Astrocyte (in vitro differentiated cells and primary cell): ENCODE measurements around the gene ABCC3. TPM values are rescaled to one million over a fixed set of nuclear protein-coding genes. Genes with fewer than 3 reads are reported as not detected.

ENCODE experiments used
- DNase-seq: peaks from one replicate; pipeline ENCODE4 v3.0.0-alpha.2; 2010; ENCODE audit warnings: low read depth
- FAIRE-seq: peaks from 2 replicates; lab custom pipeline; 2011; peaks lifted over from hg19 to GRCh38; lab: Jason Lieb, UNC
- H2AFZ ChIP-seq: 2 replicates; pipeline ENCODE4 v1.6.0; 2012; ENCODE audit warnings: low read depth, low read length, inconsistent platforms
- H3K27ac ChIP-seq: 2 replicates; pipeline ENCODE4 v1.5.1; 2011; ENCODE audit warnings: low read depth, low read length, inconsistent platforms
- H3K27me3 ChIP-seq: 2 replicates; pipeline ENCODE4 v1.6.0; 2011; ENCODE audit warnings: low read length, inconsistent platforms; ENCODE audit not compliant: insufficient read depth
- H3K36me3 ChIP-seq: 2 replicates; pipeline ENCODE4 v1.5.1; 2011; ENCODE audit warnings: low read length, inconsistent platforms; ENCODE audit not compliant: insufficient read depth
- H3K4me1 ChIP-seq: 2 replicates; pipeline ENCODE4 v1.5.1; 2011; ENCODE audit warnings: low read length, inconsistent platforms; ENCODE audit not compliant: insufficient read depth
- H3K4me2 ChIP-seq: 2 replicates; pipeline ENCODE4 v1.6.0; 2012; ENCODE audit warnings: low read length, inconsistent platforms
- H3K4me3 ChIP-seq: 2 replicates; pipeline ENCODE4 v1.5.1; 2011; ENCODE audit warnings: low read depth, mild to moderate bottlenecking, low read length, inconsistent platforms; ENCODE audit not compliant: insufficient read depth
- H3K79me2 ChIP-seq: 2 replicates; pipeline ENCODE4 v1.6.0; 2012; ENCODE audit warnings: mild to moderate bottlenecking, low read length, inconsistent platforms; ENCODE audit not compliant: insufficient read depth
- H3K9ac ChIP-seq: 2 replicates; pipeline ENCODE4 v1.6.0; 2012; ENCODE audit warnings: mild to moderate bottlenecking, low read length, inconsistent platforms
- H3K9me3 ChIP-seq: 2 replicates; pipeline ENCODE4 v1.5.1; 2012; ENCODE audit warnings: low read depth, mild to moderate bottlenecking, low read length, inconsistent platforms; ENCODE audit not compliant: insufficient read depth
- H4K20me1 ChIP-seq: 2 replicates; pipeline ENCODE4 v1.6.0; 2012; ENCODE audit warnings: low read length, inconsistent platforms; ENCODE audit not compliant: insufficient read depth
- H3K27ac Mint-ChIP-seq: one replicate; pipeline ENCODE4 v1.8.0; 2021; ENCODE audit warnings: mild to moderate bottlenecking, mixed read lengths; ENCODE audit not compliant: unreplicated experiment
- H3K27me3 Mint-ChIP-seq: one replicate; pipeline ENCODE4 v1.8.0; 2021; ENCODE audit warnings: low read depth, mixed read lengths; ENCODE audit not compliant: unreplicated experiment
- H3K36me3 Mint-ChIP-seq: one replicate; pipeline ENCODE4 v1.8.0; 2021; ENCODE audit warnings: low read depth, mixed read lengths; ENCODE audit not compliant: unreplicated experiment
- H3K4me1 Mint-ChIP-seq: one replicate; pipeline ENCODE4 v1.8.0; 2021; ENCODE audit warnings: low read depth, mixed read lengths; ENCODE audit not compliant: unreplicated experiment
- H3K4me3 Mint-ChIP-seq: one replicate; pipeline ENCODE4 v1.8.0; 2021; ENCODE audit warnings: mild to moderate bottlenecking, moderate library complexity, mixed read lengths; ENCODE audit not compliant: unreplicated experiment
- H3K9me3 Mint-ChIP-seq: one replicate; pipeline ENCODE4 v1.8.0; 2021; ENCODE audit warnings: mild to moderate bottlenecking, mixed read lengths; ENCODE audit not compliant: unreplicated experiment
- EZH2 ChIP-seq: IDR thresholded peaks from 2 replicates; pipeline ENCODE4 v1.6.1; 2012; ENCODE audit warnings: mild to moderate bottlenecking, low read length, inconsistent platforms; ENCODE audit not compliant: insufficient read depth
- total RNA-seq: library from RNA; stranded (reverse); gene quantifications from 2 replicates; pipeline ENCODE4 v1.2.1, GENCODE V29; 2021
- TF ChIP-seq, protein P1 (sequence below): IDR thresholded peaks from 2 replicates; pipeline ENCODE4 v1.5.1; 2011; ENCODE audit warnings: low read depth, mild to moderate bottlenecking, inconsistent platforms, low read length, moderate library complexity; ENCODE audit not compliant: insufficient read depth

ABCC3 gene
- total RNA-seq, 1 donor from 2014 or later: 0.41 TPM

DNA sequence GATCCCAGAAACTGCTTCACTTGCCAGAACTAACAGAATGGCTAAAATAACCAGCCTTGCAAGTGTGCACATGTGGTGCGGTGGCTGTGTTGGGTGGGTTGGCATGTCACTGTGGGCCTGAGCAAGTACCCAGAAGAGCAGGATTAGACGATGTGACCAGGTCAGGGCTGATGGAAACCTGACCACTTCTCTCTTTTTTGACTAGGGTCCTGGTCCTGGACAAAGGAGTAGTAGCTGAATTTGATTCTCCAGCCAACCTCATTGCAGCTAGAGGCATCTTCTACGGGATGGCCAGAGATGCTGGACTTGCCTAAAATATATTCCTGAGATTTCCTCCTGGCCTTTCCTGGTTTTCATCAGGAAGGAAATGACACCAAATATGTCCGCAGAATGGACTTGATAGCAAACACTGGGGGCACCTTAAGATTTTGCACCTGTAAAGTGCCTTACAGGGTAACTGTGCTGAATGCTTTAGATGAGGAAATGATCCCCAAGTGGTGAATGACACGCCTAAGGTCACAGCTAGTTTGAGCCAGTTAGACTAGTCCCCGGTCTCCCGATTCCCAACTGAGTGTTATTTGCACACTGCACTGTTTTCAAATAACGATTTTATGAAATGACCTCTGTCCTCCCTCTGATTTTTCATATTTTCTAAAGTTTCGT, 56.3 kb downstream of the ABCC3 start:
- FAIRE-seq: no peak
- no peak overlapping the region for H3K4me3 ChIP-seq
- H3K4me1 ChIP-seq: peaks cover 51% of the 10 kb centered on the region
- H3K9me3 ChIP-seq: no peaks in the 10 kb centered on the region
- H3K4me3 Mint-ChIP-seq: peak overlapping the region; percentile 37
- H3K27ac Mint-ChIP-seq: no peak overlapping the region
- H3K9ac ChIP-seq: no peak overlapping the region
- no peak for TF ChIP-seq EZH2
- TF ChIP-seq, protein P1, sequence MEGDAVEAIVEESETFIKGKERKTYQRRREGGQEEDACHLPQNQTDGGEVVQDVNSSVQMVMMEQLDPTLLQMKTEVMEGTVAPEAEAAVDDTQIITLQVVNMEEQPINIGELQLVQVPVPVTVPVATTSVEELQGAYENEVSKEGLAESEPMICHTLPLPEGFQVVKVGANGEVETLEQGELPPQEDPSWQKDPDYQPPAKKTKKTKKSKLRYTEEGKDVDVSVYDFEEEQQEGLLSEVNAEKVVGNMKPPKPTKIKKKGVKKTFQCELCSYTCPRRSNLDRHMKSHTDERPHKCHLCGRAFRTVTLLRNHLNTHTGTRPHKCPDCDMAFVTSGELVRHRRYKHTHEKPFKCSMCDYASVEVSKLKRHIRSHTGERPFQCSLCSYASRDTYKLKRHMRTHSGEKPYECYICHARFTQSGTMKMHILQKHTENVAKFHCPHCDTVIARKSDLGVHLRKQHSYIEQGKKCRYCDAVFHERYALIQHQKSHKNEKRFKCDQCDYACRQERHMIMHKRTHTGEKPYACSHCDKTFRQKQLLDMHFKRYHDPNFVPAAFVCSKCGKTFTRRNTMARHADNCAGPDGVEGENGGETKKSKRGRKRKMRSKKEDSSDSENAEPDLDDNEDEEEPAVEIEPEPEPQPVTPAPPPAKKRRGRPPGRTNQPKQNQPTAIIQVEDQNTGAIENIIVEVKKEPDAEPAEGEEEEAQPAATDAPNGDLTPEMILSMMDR: no peak
- no peak overlapping the region for H2AFZ ChIP-seq
- no peaks in the 10 kb centered on the region for H3K9me3 Mint-ChIP-seq
- no peaks in the 10 kb centered on the region for H3K79me2 ChIP-seq
- no peaks in the 10 kb centered on the region for H3K27me3 ChIP-seq
- peaks cover 3% of the 10 kb centered on the region for H4K20me1 ChIP-seq
- H3K4me1 Mint-ChIP-seq: peaks cover 47% of the 10 kb centered on the region
- H3K27ac ChIP-seq: no peak overlapping the region
- peaks cover 13% of the 10 kb centered on the region for H3K36me3 ChIP-seq
- peaks cover 5% of the 10 kb centered on the region for H3K36me3 Mint-ChIP-seq
- DNase-seq: no peak
- H3K27me3 Mint-ChIP-seq: no peaks in the 10 kb centered on the region
- no peak overlapping the region for H3K4me2 ChIP-seq

GRCh38 chr17:50691550-50692447, 57.1 kb downstream of the ABCC3 start:
- no peaks in the 10 kb centered on the region for H3K27me3 Mint-ChIP-seq
- no peak for TF ChIP-seq EZH2
- TF ChIP-seq, protein P1: no peak
- Histone ChIP-seq H3K27ac (peak overlapping the region; percentile 17), H3K9me3 (no peaks in the 10 kb centered on the region), H3K9ac (no peak overlapping the region), H3K4me1 (peaks cover 43% of the 10 kb centered on the region), H4K20me1 (peaks cover 3% of the 10 kb centered on the region), H3K79me2 (no peaks in the 10 kb centered on the region), H2AFZ (no peak overlapping the region), H3K27me3 (no peaks in the 10 kb centered on the region), H3K4me3 (no peak overlapping the region), H3K36me3 (peaks cover 21% of the 10 kb centered on the region), H3K4me2 (no peak overlapping the region)
- peaks cover 42% of the 10 kb centered on the region for H3K4me1 Mint-ChIP-seq
- peak; percentile 39 for DNase-seq
- H3K4me3 Mint-ChIP-seq: peak overlapping the region; percentile 37
- no peaks in the 10 kb centered on the region for H3K9me3 Mint-ChIP-seq
- peaks cover 5% of the 10 kb centered on the region for H3K36me3 Mint-ChIP-seq
- H3K27ac Mint-ChIP-seq: peak overlapping the region; percentile 18
- FAIRE-seq: no peak
